ENCODE measurements around the gene XYLT1. TPM values are rescaled to one million over a fixed set of nuclear protein-coding genes. Genes with fewer than 3 reads are reported as not detected.

The XYLT1 gene
- total RNA-seq, 4 donors from 2014 or later, result 5.6 to 14.9 (median 10.8) TPM

DNA sequence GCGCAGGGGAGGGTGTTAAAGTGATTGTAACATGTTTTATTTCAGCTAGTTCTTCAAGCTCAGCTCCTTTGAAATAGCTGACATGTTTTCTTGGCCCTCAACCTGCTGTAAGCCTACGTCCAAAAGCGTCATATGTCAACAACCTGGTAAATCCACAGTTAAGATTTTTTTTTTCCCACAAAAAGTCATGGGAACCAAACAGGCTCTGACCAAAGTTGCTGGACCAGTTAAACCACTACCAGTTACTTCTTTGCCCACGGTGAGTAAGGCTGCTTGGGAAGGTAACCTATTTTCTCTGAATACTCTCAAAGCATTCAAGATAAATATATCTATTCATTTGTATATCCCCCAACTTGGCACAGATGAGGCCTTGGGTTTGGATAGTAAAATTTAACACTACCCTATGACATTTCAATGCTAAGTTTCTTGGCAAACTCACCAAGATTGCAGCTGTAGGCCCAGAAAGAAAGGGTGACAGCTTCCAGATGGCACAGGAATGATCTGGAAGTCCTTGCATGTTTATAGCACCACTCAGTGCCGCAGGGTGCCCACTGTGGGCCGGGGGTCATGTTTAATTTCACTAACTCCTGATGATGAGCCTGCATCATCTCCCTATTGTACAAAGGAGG lies 166.2 kb downstream of the XYLT1 start:
- TF ChIP-seq, protein P1, sequence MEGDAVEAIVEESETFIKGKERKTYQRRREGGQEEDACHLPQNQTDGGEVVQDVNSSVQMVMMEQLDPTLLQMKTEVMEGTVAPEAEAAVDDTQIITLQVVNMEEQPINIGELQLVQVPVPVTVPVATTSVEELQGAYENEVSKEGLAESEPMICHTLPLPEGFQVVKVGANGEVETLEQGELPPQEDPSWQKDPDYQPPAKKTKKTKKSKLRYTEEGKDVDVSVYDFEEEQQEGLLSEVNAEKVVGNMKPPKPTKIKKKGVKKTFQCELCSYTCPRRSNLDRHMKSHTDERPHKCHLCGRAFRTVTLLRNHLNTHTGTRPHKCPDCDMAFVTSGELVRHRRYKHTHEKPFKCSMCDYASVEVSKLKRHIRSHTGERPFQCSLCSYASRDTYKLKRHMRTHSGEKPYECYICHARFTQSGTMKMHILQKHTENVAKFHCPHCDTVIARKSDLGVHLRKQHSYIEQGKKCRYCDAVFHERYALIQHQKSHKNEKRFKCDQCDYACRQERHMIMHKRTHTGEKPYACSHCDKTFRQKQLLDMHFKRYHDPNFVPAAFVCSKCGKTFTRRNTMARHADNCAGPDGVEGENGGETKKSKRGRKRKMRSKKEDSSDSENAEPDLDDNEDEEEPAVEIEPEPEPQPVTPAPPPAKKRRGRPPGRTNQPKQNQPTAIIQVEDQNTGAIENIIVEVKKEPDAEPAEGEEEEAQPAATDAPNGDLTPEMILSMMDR (IDR thresholded peaks at IDR 0.05), result no peak
- no peak for TF ChIP-seq POLR2A (IDR thresholded peaks at IDR 0.05)
- intact Hi-C loops (cut with DNase I), result no loop called here
- H3K9me3 ChIP-seq, result no peaks in the 10 kb centered on the region
- H3K27me3 ChIP-seq, result no peaks in the 10 kb centered on the region
- 26 to 32% methylated on average over 6 of the region's 6 CpGs for WGBS, 2 donors
- H3K4me1 ChIP-seq, result peaks cover 33 to 50% of the 10 kb centered on the region in 2 donors
- H3K36me3 ChIP-seq, result no peaks in the 10 kb centered on the region
- H3K27ac ChIP-seq, result peak overlapping the region; percentile 78 to 99 (median 94)
- no peak overlapping the region for H3K4me3 ChIP-seq (replicated peaks in 1 of 3)
- DNase-seq, result peak; percentile 65 to 68

DNA sequence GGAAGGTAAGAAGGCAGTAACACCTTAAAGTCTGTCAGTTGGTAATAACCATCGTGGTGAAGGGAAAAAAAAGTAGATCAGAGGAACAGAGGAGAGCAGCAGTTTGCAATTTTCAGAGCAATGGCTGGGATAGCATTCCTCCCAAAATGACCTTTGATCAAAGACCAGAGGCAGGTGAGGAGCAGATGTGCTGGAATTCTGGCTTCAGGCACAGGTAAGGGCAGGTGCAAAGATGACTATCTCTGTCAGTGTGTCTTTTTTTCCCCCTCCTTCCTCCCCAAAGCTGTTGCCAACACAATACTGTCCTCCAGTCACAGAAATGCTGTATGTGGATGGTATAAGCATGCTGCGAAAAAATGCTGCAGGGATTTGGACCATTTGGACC lies 166.7 kb downstream of the XYLT1 start:
- peaks cover 33 to 50% of the 10 kb centered on the region in 2 donors for H3K4me1 ChIP-seq
- no peak overlapping the region for H3K4me3 ChIP-seq (replicated peaks in 1 of 3)

DNA sequence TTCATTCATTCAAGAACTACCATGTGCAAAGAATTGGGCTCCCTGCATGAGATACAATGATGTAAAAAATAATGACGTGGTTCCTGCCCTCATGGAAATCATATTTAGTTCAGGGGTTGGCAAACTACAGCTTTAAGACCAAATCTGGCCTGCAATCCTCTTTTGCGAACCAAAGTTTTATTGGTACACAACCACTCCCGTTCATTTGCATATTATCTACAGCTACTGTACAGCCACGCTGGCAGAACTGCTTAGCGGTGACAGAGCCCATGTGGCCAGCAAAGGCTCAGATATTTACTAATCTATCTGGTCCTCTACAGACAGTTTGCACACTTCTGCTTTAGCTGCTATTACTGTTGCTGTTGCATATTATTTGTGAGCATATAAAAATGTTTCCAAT lies 167.7 kb downstream of the XYLT1 start:
- DNase-seq, result no peak
- H3K4me3 ChIP-seq (replicated peaks in 1 of 3), result no peak overlapping the region
- WGBS, 2 donors, result 93 to 94% methylated on average over 5 of the region's 5 CpGs
- H3K36me3 ChIP-seq, result no peaks in the 10 kb centered on the region
- H3K4me1 ChIP-seq, result peaks cover 33 to 50% of the 10 kb centered on the region in 2 donors
- TF ChIP-seq POLR2A (IDR thresholded peaks at IDR 0.05), result no peak
- TF ChIP-seq, protein P1 (IDR thresholded peaks at IDR 0.05), result no peak
- H3K9me3 ChIP-seq, result no peaks in the 10 kb centered on the region
- H3K27me3 ChIP-seq, result no peaks in the 10 kb centered on the region
- intact Hi-C loops (cut with DNase I), result no loop called here
- peak overlapping the region in 2 of 3 donors; percentile 94 to 99 for H3K27ac ChIP-seq

More for the DNA sequence above, 166.7 kb downstream of the XYLT1 start:
- Histone ChIP-seq H3K9me3 (no peaks in the 10 kb centered on the region), H3K27me3 (no peaks in the 10 kb centered on the region), H3K27ac (peak overlapping the region; percentile 57 to 99 (median 94)), H3K36me3 (no peaks in the 10 kb centered on the region)
- 51 to 56% methylated on average over 2 of the region's 2 CpGs for WGBS, 2 donors
- DNase-seq, result no peak
- TF ChIP-seq, protein P1 (IDR thresholded peaks at IDR 0.05), result no peak
- no peak for TF ChIP-seq POLR2A (IDR thresholded peaks at IDR 0.05)
- intact Hi-C loops (cut with DNase I), result no loop called here

DNA sequence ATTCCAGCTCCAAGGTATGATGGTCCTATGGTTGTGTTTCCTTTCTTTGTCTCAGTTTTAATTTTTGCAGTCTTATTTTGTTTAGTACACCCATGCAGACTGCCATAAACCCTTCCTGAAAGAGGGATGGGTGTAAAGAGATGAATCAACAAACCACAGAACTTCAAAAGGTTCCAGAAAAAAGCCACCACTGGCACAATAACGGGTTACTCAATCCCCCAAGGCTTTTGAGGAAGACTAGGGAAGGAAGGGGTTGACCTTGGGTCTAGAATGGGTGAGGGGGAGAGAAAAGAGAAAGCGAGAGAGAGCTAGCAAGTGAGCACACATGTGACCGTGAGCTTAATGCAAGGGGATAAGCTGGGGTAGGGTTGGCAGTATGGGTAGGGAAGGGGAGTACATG lies 168.1 kb downstream of the XYLT1 start:
- Histone ChIP-seq H3K4me3 (replicated peaks in 1 of 3) (no peak overlapping the region), H3K27me3 (no peaks in the 10 kb centered on the region), H3K4me1 (peaks cover 33 to 50% of the 10 kb centered on the region in 2 donors), H3K27ac (peak overlapping the region in 2 of 3 donors; percentile 90 to 99), H3K9me3 (no peaks in the 10 kb centered on the region), H3K36me3 (no peaks in the 10 kb centered on the region)
- intact Hi-C loops (cut with DNase I), result no loop called here
- 75 to 81% methylated on average over 3 of the region's 3 CpGs for WGBS, 2 donors
- no peak for DNase-seq
- TF ChIP-seq POLR2A (IDR thresholded peaks at IDR 0.05), result no peak
- TF ChIP-seq, protein P1 (IDR thresholded peaks at IDR 0.05), result no peak

DNA sequence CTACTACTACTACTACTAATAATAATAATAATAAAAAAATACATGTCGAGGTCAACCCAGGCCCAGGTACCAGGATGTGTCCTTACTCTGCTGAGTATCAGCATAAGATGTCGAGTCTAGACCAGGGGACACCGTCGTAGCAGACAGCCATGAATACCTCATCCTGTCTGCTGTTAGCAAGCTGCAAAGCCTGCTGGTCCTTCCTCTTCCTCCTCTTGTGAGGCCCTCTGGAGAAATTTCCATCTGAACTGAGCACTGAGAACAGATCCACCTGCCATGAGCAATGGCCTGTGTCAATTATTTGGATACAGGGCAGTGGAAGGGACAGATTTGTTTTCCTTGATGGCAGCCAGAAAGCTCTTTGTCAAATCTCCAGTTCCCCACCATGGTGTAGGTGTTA lies 168.5 kb downstream of the XYLT1 start:
- H3K4me3 ChIP-seq (replicated peaks in 1 of 3), result no peak overlapping the region
- H3K27me3 ChIP-seq, result no peaks in the 10 kb centered on the region
- no peak for DNase-seq
- peaks cover 33 to 50% of the 10 kb centered on the region in 2 donors for H3K4me1 ChIP-seq
- intact Hi-C loops (cut with DNase I), result no loop called here
- peak overlapping the region; percentile 79 to 99 (median 90) for H3K27ac ChIP-seq
- WGBS, 2 donors, result 71 to 79% methylated on average over 4 of the region's 4 CpGs
- TF ChIP-seq, protein P1 (IDR thresholded peaks at IDR 0.05), result no peak
- no peak for TF ChIP-seq POLR2A (IDR thresholded peaks at IDR 0.05)
- no peaks in the 10 kb centered on the region for H3K36me3 ChIP-seq
- H3K9me3 ChIP-seq, result no peaks in the 10 kb centered on the region

Data from thyroid gland (tissue), 4 donors.